H1 (cell line): ENCODE results near the gene CYTH1. TPM values are rescaled to one million over a fixed set of nuclear protein-coding genes. Genes with fewer than 3 reads are reported as not detected.

Experiments used
- CTCF ChIA-PET: fragments of 300-600 bp; sonication (Branson Sonifier 250); formaldehyde crosslinking; loops from one replicate; lab custom pipeline; 2021; ENCODE audit not compliant: partially characterized antibody; lab: Charles Lee
- POLR2A ChIA-PET: fragments of 300-600 bp; sonication (Branson Sonifier 250); formaldehyde crosslinking; loops from one replicate; lab custom pipeline; 2021; ENCODE audit warnings: inconsistent platforms; ENCODE audit not compliant: partially characterized antibody; lab: Charles Lee
- DNase-seq, 2 experiments: peaks; one replicate each; pipeline versions ENCODE4 v3.0.0 to v3.0.0-alpha.2; 2010 to 2022; ENCODE audit warnings: low spot score in 2 of 2, low read depth in 1 of 2, mixed read lengths in 1 of 2
- FAIRE-seq: peaks from 2 replicates; lab custom pipeline; 2011; peaks lifted over from hg19 to GRCh38; lab: Jason Lieb, UNC
- H2AFZ ChIP-seq: 2 replicates; pipeline ENCODE4 v1.8.1; 2012; ENCODE audit warnings: low read length, inconsistent platforms
- H2AK5ac ChIP-seq: 2 replicates; pipeline ENCODE4 v1.6.1; 2013; ENCODE audit warnings: low read depth, low read length
- H2BK120ac ChIP-seq: replicated peaks from 2 replicates; pipeline ENCODE3; 2013; ENCODE audit warnings: low read depth, low read length, inconsistent platforms
- H2BK12ac ChIP-seq: 2 replicates; pipeline ENCODE4 v1.6.1; 2013; ENCODE audit warnings: low read depth, low read length
- H2BK15ac ChIP-seq: 2 replicates; pipeline ENCODE4 v1.6.1; 2013; ENCODE audit warnings: low read length
- H2BK20ac ChIP-seq: 2 replicates; pipeline ENCODE4 v1.6.1; 2013; ENCODE audit warnings: low read length
- H2BK5ac ChIP-seq: 2 replicates; pipeline ENCODE4 v1.6.1; 2013; ENCODE audit warnings: low read depth, low read length
- H3K14ac ChIP-seq: 2 replicates; pipeline ENCODE4 v1.6.1; 2013; ENCODE audit warnings: inconsistent platforms; ENCODE audit not compliant: insufficient read length
- H3K18ac ChIP-seq: 2 replicates; pipeline ENCODE4 v1.6.1; 2013; ENCODE audit warnings: low read length; ENCODE audit errors: extremely low read depth
- H3K23ac ChIP-seq: 2 replicates; pipeline ENCODE4 v1.6.1; 2013; ENCODE audit warnings: inconsistent platforms; ENCODE audit not compliant: insufficient read length
- H3K23me2 ChIP-seq: 2 replicates; pipeline ENCODE4 v1.6.1; 2013; ENCODE audit warnings: low read depth, low read length
- H3K27ac ChIP-seq: 2 replicates; pipeline ENCODE4 v1.6.1; 2011; ENCODE audit warnings: low read depth, low read length, inconsistent platforms
- H3K27me3 ChIP-seq, 4 experiments: replicated peaks in 1 of 4; 1 replicate in 1 of 4; 2 replicates in 3 of 4; pipeline versions ENCODE4 v1.6.1 to v1.8.1; 2011 to 2013; ENCODE audit warnings: low read length in 3 of 4, mild to moderate bottlenecking in 3 of 4, inconsistent platforms in 2 of 4, mixed read lengths in 2 of 4, moderate library complexity in 1 of 4; ENCODE audit not compliant: control insufficient read depth in 3 of 4, insufficient read depth in 3 of 4; ENCODE audit errors: extremely low read depth in 1 of 4
- H3K36me3 ChIP-seq, 4 experiments: 2 replicates each; pipeline versions ENCODE4 v1.6.1 to v1.8.1; 2011 to 2013; ENCODE audit warnings: mild to moderate bottlenecking in 4 of 4, low read length in 3 of 4, moderate library complexity in 2 of 4, control low read depth in 1 of 4, inconsistent platforms in 1 of 4; ENCODE audit not compliant: insufficient read depth in 4 of 4, control insufficient read depth in 2 of 4
- H3K4ac ChIP-seq: replicated peaks from 2 replicates; pipeline ENCODE3; 2013; ENCODE audit warnings: low read length, low read depth, mixed read lengths, inconsistent platforms; ENCODE audit not compliant: insufficient read length
- H3K4me1 ChIP-seq, 4 experiments: replicated peaks in 1 of 4; 1 replicate in 1 of 4; 2 replicates in 3 of 4; pipeline versions ENCODE4 v1.6.1 to v1.8.1; 2011 to 2013; ENCODE audit warnings: low read length in 3 of 4, inconsistent platforms in 2 of 4, mixed read lengths in 1 of 4; ENCODE audit not compliant: insufficient read depth in 4 of 4, control insufficient read depth in 3 of 4
- H3K4me2 ChIP-seq, 2 experiments: 2 replicates each; pipeline versions ENCODE4 v1.6.1 to v1.8.1; 2011 to 2013; ENCODE audit warnings: low read depth in 2 of 2, low read length in 2 of 2, control low read depth in 1 of 2, inconsistent platforms in 1 of 2, mild to moderate bottlenecking in 1 of 2; ENCODE audit not compliant: insufficient read depth in 1 of 2
- H3K4me3 ChIP-seq, 4 experiments: fragments of 200-600, 300-600 bp in 1 of 4; sonication (generic), shearing (Covaris generic), sonication (Bioruptor Twin) in 1 of 4; 2 replicates each; pipeline versions ENCODE4 v1.5.1 to v1.8.1; 2011 to 2016; ENCODE audit warnings: low read length in 4 of 4, low read depth in 3 of 4, control low read depth in 2 of 4, inconsistent platforms in 2 of 4, mild to moderate bottlenecking in 2 of 4, mixed read lengths in 1 of 4, moderate library complexity in 1 of 4; ENCODE audit not compliant: insufficient read depth in 2 of 4; ENCODE audit errors: extremely low read depth in 1 of 4
- H3K56ac ChIP-seq: replicated peaks from 2 replicates; pipeline ENCODE3; 2013; ENCODE audit warnings: low read depth, mild to moderate bottlenecking, mixed read lengths, low read length, inconsistent platforms; ENCODE audit not compliant: insufficient read length
- H3K79me1 ChIP-seq: 2 replicates; pipeline ENCODE4 v1.6.1; 2013; ENCODE audit warnings: low read depth, low read length, control low read depth
- H3K79me2 ChIP-seq, 2 experiments: 2 replicates each; pipeline versions ENCODE4 v1.6.1 to v1.8.1; 2012 to 2013; ENCODE audit warnings: low read length in 2 of 2, mild to moderate bottlenecking in 2 of 2, inconsistent platforms in 1 of 2; ENCODE audit not compliant: insufficient read depth in 2 of 2, control insufficient read depth in 1 of 2
- H3K9ac ChIP-seq, 4 experiments: replicated peaks in 1 of 4; 1 replicate in 1 of 4; 2 replicates in 3 of 4; pipeline versions ENCODE4 v1.6.1 to v1.8.1; 2011 to 2013; ENCODE audit warnings: low read depth in 3 of 4, low read length in 3 of 4, control low read depth in 2 of 4, mild to moderate bottlenecking in 2 of 4, moderate library complexity in 2 of 4, inconsistent platforms in 1 of 4; ENCODE audit errors: extremely low read depth in 1 of 4
- H3K9me3 ChIP-seq, 2 experiments: 2 replicates each; pipeline versions ENCODE4 v1.6.1 to v1.8.1; 2012 to 2013; ENCODE audit warnings: mild to moderate bottlenecking in 2 of 2, moderate library complexity in 2 of 2, control low read depth in 1 of 2, inconsistent platforms in 1 of 2, low read depth in 1 of 2, low read length in 1 of 2, mixed read lengths in 1 of 2; ENCODE audit not compliant: insufficient read depth in 2 of 2
- H4K20me1 ChIP-seq, 2 experiments: replicated peaks in 1 of 2; 2 replicates each; pipeline versions ENCODE3 to v1.8.1; 2011 to 2013; ENCODE audit warnings: inconsistent platforms in 2 of 2, low read length in 2 of 2, mild to moderate bottlenecking in 1 of 2; ENCODE audit not compliant: insufficient read depth in 2 of 2, control insufficient read depth in 1 of 2
- H4K5ac ChIP-seq: 2 replicates; pipeline ENCODE4 v1.6.1; 2013; ENCODE audit warnings: low read length, low read depth, mixed read lengths, inconsistent platforms; ENCODE audit not compliant: insufficient read length
- H4K8ac ChIP-seq: 2 replicates; pipeline ENCODE4 v1.8.0; 2013; ENCODE audit warnings: mild to moderate bottlenecking, moderate library complexity, low read length, inconsistent platforms; ENCODE audit not compliant: insufficient read depth; ENCODE audit errors: extremely low read depth
- H4K91ac ChIP-seq: replicated peaks from 2 replicates; pipeline ENCODE3; 2013; ENCODE audit warnings: low read length, mixed read lengths, inconsistent platforms; ENCODE audit not compliant: insufficient read length
- ATF2 ChIP-seq: IDR thresholded peaks from 2 replicates; pipeline ENCODE4 v1.6.1; 2012; ENCODE audit warnings: low read length, inconsistent platforms
- BACH1 ChIP-seq: IDR thresholded peaks from 2 replicates; pipeline ENCODE4 v1.6.1; 2012; ENCODE audit warnings: low read length, improper control_type of control experiment
- CHD2 ChIP-seq: IDR thresholded peaks from 2 replicates; pipeline ENCODE4 v1.6.1; 2012; ENCODE audit warnings: low read length, improper control_type of control experiment
- CTBP2 ChIP-seq: IDR thresholded peaks from 2 replicates; pipeline ENCODE4 v1.7.0; 2011; ENCODE audit warnings: borderline replicate concordance, mild to moderate bottlenecking, moderate library complexity, mixed read lengths, low read length; ENCODE audit not compliant: insufficient read depth, insufficient read length
- HDAC6 ChIP-seq: IDR thresholded peaks from one replicate; pipeline ENCODE4 v1.7.1; 2012; ENCODE audit warnings: low read depth, mild to moderate bottlenecking, inconsistent platforms, low read length, moderate library complexity
- JUN ChIP-seq: IDR thresholded peaks from 2 replicates; pipeline ENCODE4 v1.6.1; 2011; ENCODE audit warnings: low read depth, mild to moderate bottlenecking, improper control_type of control experiment, low read length
- KDM5A ChIP-seq: fragments of 200-600 bp; IDR thresholded peaks from 2 replicates; pipeline ENCODE4 v1.7.1; 2012; ENCODE audit warnings: mild to moderate bottlenecking, low read length, inconsistent platforms, mixed read lengths
- MAX ChIP-seq: IDR thresholded peaks from 2 replicates; pipeline ENCODE4 v1.6.1; 2012; ENCODE audit warnings: inconsistent platforms
- TAF7 ChIP-seq: optimal IDR thresholded peaks from 2 replicates; pipeline ENCODE3; 2011; ENCODE audit warnings: low read depth, mild to moderate bottlenecking, inconsistent platforms, low read length, moderate library complexity, borderline replicate concordance
- ZNF274 ChIP-seq: IDR thresholded peaks from 2 replicates; pipeline ENCODE4 v1.7.0; 2012; ENCODE audit warnings: low read length, borderline replicate concordance; ENCODE audit errors: extremely low read depth
- WGBS, 2 experiments: shearing (Covaris generic) in 1 of 2; methylation state at CpG; one replicate each; pipeline versions ENCODE4 v1.1.6 to v1.1.7; 2013 to 2015; ENCODE audit warnings: low lambda C conversion rate in 2 of 2, mixed read lengths in 2 of 2, inconsistent platforms in 1 of 2, low coverage in 1 of 2, missing lambda C conversion rate in 1 of 2; ENCODE audit not compliant: insufficient replicate concordance in 2 of 2, insufficient coverage in 1 of 2, insufficient read length in 1 of 2; ENCODE audit errors: extremely low coverage in 1 of 2, missing lambda C conversion rate in 1 of 2; 5-methylcytosine and 5-hydroxymethylcytosine counted together
- polyA plus RNA-seq, 7 experiments: library from polyadenylated mRNA; depleted of rRNA in 3 of 7; stranded (reverse) in 5 of 7; unstranded in 2 of 7; fragments of >200 nt in 5 of 7; fragments of 200-250 nt in 2 of 7; gene quantifications; 1 replicate in 5 of 7; 2 replicates in 1 of 7; 4 replicates in 1 of 7; pipeline versions ENCODE4 v1.2.1 to v1.2.3, GENCODE V29; 2011 to 2013; ENCODE audit warnings: missing spikeins in 2 of 7, mixed read lengths in 2 of 7
- total RNA-seq: library from RNA; stranded (reverse); fragmentation: NEBNext Ultra II Directional; extraction: Animal tissue kit (Norgen Biotek cat#: 25700); gene quantifications from 2 replicates; pipeline ENCODE4 v1.2.1, GENCODE V29; 2021

CYTH1 gene
- total and polyA plus RNA-seq, 2 of the 8 experiments (the other 6 are each of a cell fraction or from before 2014, with no cell fraction given) = 12.8 to 14.8 TPM

- Histone ChIP-seq H3K23me2 (no peaks in the 10 kb centered on the region; the same call in 1 of the 2 replicates), H2BK15ac (no peak overlapping the region), H3K27ac (no peak overlapping the region), H3K14ac (no peak overlapping the region), H3K79me1 (no peaks in the 10 kb centered on the region), H2AK5ac (no peak overlapping the region), H3K79me2 (no peaks in the 10 kb centered on the region), H2BK20ac (no peak overlapping the region), H4K91ac (no peak overlapping the region), H2AFZ (no peak overlapping the region), H4K8ac (no peak overlapping the region), H3K56ac (no peak overlapping the region), H3K9me3 (peaks cover 0 to 2% of the 10 kb centered on the region in 2 experiments; a peak in 1 of 4 replicates), H4K5ac (no peak overlapping the region), H3K27me3 (no peaks in the 10 kb centered on the region), H3K18ac (no peak overlapping the region), H3K9ac (no peak overlapping the region), H3K4ac (no peak overlapping the region), H3K36me3 (no peaks in the 10 kb centered on the region; a peak in 1 of 8 replicates), H3K23ac (no peak overlapping the region), H3K4me3 (no peak overlapping the region), H2BK120ac (no peak overlapping the region), H2BK12ac (no peak overlapping the region), H2BK5ac (no peak overlapping the region), H4K20me1 (no peaks in the 10 kb centered on the region), H3K4me1 (no peaks in the 10 kb centered on the region), H3K4me2 (no peak overlapping the region)
- DNase-seq (no peak), FAIRE-seq (no peak)
- ChIA-PET CTCF (interaction anchor here (0.6 to 1.8 kb wide), 5 partner anchors 16 to 197 kb away, joined by 3 to 6 read pairs (median 4); no protein-coding TSS in a partner anchor), POLR2A (no interaction called here)
- TF ChIP-seq MAX = no peak
- no peak for TF ChIP-seq ZNF274
- no peak for TF ChIP-seq HDAC6
- no peak for TF ChIP-seq BACH1
- TF ChIP-seq KDM5A = no peak
- TF ChIP-seq ATF2 = no peak
- TF ChIP-seq TAF7 = no peak
- TF ChIP-seq CTBP2 = no peak
- TF ChIP-seq CHD2 = no peak
- TF ChIP-seq JUN = no peak
- 89% methylated on average over 7 of the region's 8 CpGs; no CpG with 5 or more reads in 1 of the 2 experiments for WGBS, 2 experiments
These were observed 88.6 kb downstream of the CYTH1 start for GRCh38 chr17:78693346-78694083.
